K562 (cell line): Measurements from ENCODE around the gene TDRD12. TPM values are rescaled to one million over a fixed set of nuclear protein-coding genes. Genes with fewer than 3 reads are reported as not detected.

Experiments
- ESRRB ChIP-seq: fragments of 250-450 bp; sonication (Bioruptor Pico); IDR thresholded peaks from 2 replicates; pipeline ENCODE4 v1.5.0; 2020; ENCODE audit warnings: mild to moderate bottlenecking, moderate library complexity, borderline replicate concordance
- FOXM1 ChIP-seq, 2 experiments: fragments of 450-650 bp in 1 of 2; sonication (generic) in 1 of 2; formaldehyde crosslinking in 1 of 2; IDR thresholded peaks; 2 replicates each; pipeline versions ENCODE4 v1.6.1 to v1.9.0; 2017 to 2022; ENCODE audit warnings: low read depth in 2 of 2, mild to moderate bottlenecking in 2 of 2, missing genetic modification reagents in 1 of 2, moderate library complexity in 1 of 2
- HNRNPL ChIP-seq: fragments of 200-400 bp; formaldehyde crosslinking; IDR thresholded peaks from 2 replicates; pipeline ENCODE4 v1.6.1; 2017; ENCODE audit warnings: low read depth, mild to moderate bottlenecking, low read length
- KAT8 ChIP-seq: fragments of 450-650 bp; IDR thresholded peaks from 2 replicates; pipeline ENCODE4 v1.6.1; 2016; ENCODE audit warnings: low read depth, mild to moderate bottlenecking
- KDM2B ChIP-seq: fragments of 250-450 bp; sonication (Bioruptor Pico); IDR thresholded peaks from 2 replicates; pipeline ENCODE4 v1.8.0; 2021; ENCODE audit warnings: mild to moderate bottlenecking, moderate library complexity
- NCOA1 ChIP-seq: fragments of 450-650 bp; IDR thresholded peaks from 2 replicates; pipeline ENCODE4 v1.6.1; 2016; ENCODE audit warnings: low read depth
- NONO ChIP-seq, 2 experiments: fragments of 200-400 bp in 1 of 2; fragments of 450-650 bp in 1 of 2; formaldehyde crosslinking in 1 of 2; IDR thresholded peaks; 2 replicates each; pipeline ENCODE4 v1.6.1; 2017; ENCODE audit warnings: low read depth in 2 of 2, mild to moderate bottlenecking in 2 of 2, moderate library complexity in 2 of 2, low read length in 1 of 2
- NUFIP1 ChIP-seq: fragments of 450-650 bp; IDR thresholded peaks from 2 replicates; pipeline ENCODE4 v1.6.1; 2018; ENCODE audit not compliant: partially characterized antibody
- PCBP2 ChIP-seq: fragments of 200-400 bp; formaldehyde crosslinking; IDR thresholded peaks from 2 replicates; pipeline ENCODE4 v1.6.1; 2018; ENCODE audit warnings: low read length, low read depth, mild to moderate bottlenecking, moderate library complexity; ENCODE audit not compliant: poor library complexity, severe bottlenecking
- POLR2A ChIP-seq: fragments of 450-650 bp; conservative IDR thresholded peaks from 2 replicates; pipeline ENCODE4 v1.6.1; 2016
- PRMT5 ChIP-seq: sonication (generic); formaldehyde crosslinking; IDR thresholded peaks from 2 replicates; pipeline ENCODE4 v1.5.0; 2020; ENCODE audit warnings: missing genetic modification reagents
- RAD21 ChIP-seq, 2 experiments: fragments of 250-450 bp in 1 of 2; fragments of 450-650 bp in 1 of 2; sonication (Bioruptor Pico) in 1 of 2; formaldehyde crosslinking in 1 of 2; IDR thresholded peaks in 1 of 2; conservative IDR thresholded peaks in 1 of 2; 2 replicates each; pipeline versions ENCODE4 v1.4.0 to v1.8.0; 2020 to 2022; ENCODE audit warnings: mild to moderate bottlenecking in 2 of 2, moderate library complexity in 1 of 2
- RBM22 ChIP-seq: fragments of 200-400 bp; formaldehyde crosslinking; IDR thresholded peaks from 2 replicates; pipeline ENCODE4 v1.6.1; 2018; ENCODE audit warnings: low read length, low read depth; ENCODE audit not compliant: poor library complexity, severe bottlenecking
- SMAD2 ChIP-seq: fragments of 150-350 bp; IDR thresholded peaks from 2 replicates; pipeline ENCODE4 v1.6.1; 2014; ENCODE audit warnings: low read depth, mild to moderate bottlenecking, low read length
- SMC3 ChIP-seq: conservative IDR thresholded peaks from 2 replicates; pipeline ENCODE4 v1.6.1; 2011; ENCODE audit warnings: low read depth, low read length, improper control_type of control experiment; ENCODE audit not compliant: insufficient read depth
- SP1 ChIP-seq: sonication (generic); formaldehyde crosslinking; IDR thresholded peaks from 2 replicates; pipeline ENCODE4 v1.8.1; 2022; ENCODE audit warnings: mild to moderate bottlenecking, missing genetic modification reagents
- TAF1 ChIP-seq: IDR thresholded peaks from 2 replicates; pipeline ENCODE4 v1.6.1; 2011; ENCODE audit warnings: mild to moderate bottlenecking, low read length, moderate library complexity; ENCODE audit not compliant: insufficient read depth, control insufficient read depth, severe bottlenecking; ENCODE audit errors: extremely low read depth
- YBX1 ChIP-seq: fragments of 450-650 bp; IDR thresholded peaks from 2 replicates; pipeline ENCODE4 v1.7.1; 2016; ENCODE audit warnings: mild to moderate bottlenecking
- ZBTB7A ChIP-seq: IDR thresholded peaks from 2 replicates; pipeline ENCODE4 v1.6.1; 2011; ENCODE audit warnings: low read depth, mild to moderate bottlenecking, low read length, moderate library complexity, borderline replicate concordance; ENCODE audit not compliant: control insufficient read depth
- ZFX ChIP-seq: sonication (generic); formaldehyde crosslinking; IDR thresholded peaks from 2 replicates; pipeline ENCODE4 v1.8.0; 2022; ENCODE audit warnings: mild to moderate bottlenecking, missing genetic modification reagents, moderate library complexity
- ZNF212 ChIP-seq: fragments of 450-650 bp; formaldehyde crosslinking; IDR thresholded peaks from 2 replicates; pipeline ENCODE4 v1.4.0; 2020; ENCODE audit warnings: mild to moderate bottlenecking
- ZNF324 ChIP-seq: fragments of 250-450 bp; sonication (Bioruptor Pico); IDR thresholded peaks from 2 replicates; pipeline ENCODE4 v1.4.0; 2020; ENCODE audit warnings: mild to moderate bottlenecking
- polyA plus RNA-seq, 8 experiments: library from polyadenylated mRNA; depleted of rRNA in 4 of 8; stranded (reverse) in 5 of 8; unstranded in 3 of 8; fragments of >200 nt; fragmentation: Nextera tagmentation in 2 of 8; fragmentation: Illumina TruSeq in 1 of 8; extraction: Ambion mirVana in 2 of 8; extraction: Trizol in 1 of 8; gene quantifications; 2 replicates each; pipeline versions ENCODE4 v1.2.1 to v1.2.3, GENCODE V29; 2011 to 2014; ENCODE audit warnings: inconsistent platforms in 1 of 8, missing spikeins in 1 of 8
- total RNA-seq, 7 experiments: library from RNA; depleted of rRNA in 6 of 7; stranded (reverse); fragments of >200 nt in 6 of 7; fragmentation: Illumina TruSeq in 2 of 7; extraction: Trizol in 2 of 7; gene quantifications; 2 replicates each; pipeline versions ENCODE4 v1.2.1 to v1.2.3, GENCODE V29; 2011 to 2021; ENCODE audit warnings: low replicate concordance in 1 of 7
- TF ChIP-seq, protein P1 (sequence below): fragments of 250-450 bp; sonication (Bioruptor Pico); IDR thresholded peaks from 2 replicates; pipeline ENCODE4 v1.8.0; 2021; ENCODE audit warnings: mild to moderate bottlenecking, moderate library complexity
- TF ChIP-seq, protein P2 (sequence below): fragments of 200-400 bp; formaldehyde crosslinking; IDR thresholded peaks from 2 replicates; pipeline ENCODE4 v1.6.1; 2017; ENCODE audit warnings: mild to moderate bottlenecking, low read depth, low read length, moderate library complexity
- TF ChIP-seq, protein P3 (sequence below): sonication (generic); formaldehyde crosslinking; IDR thresholded peaks from 2 replicates; pipeline ENCODE4 v1.9.0; 2022; ENCODE audit warnings: mild to moderate bottlenecking, missing genetic modification reagents

The TDRD12 gene
- total and polyA plus RNA-seq, 9 of the 15 experiments (the other 6 are each of a cell fraction or from before 2014, with no cell fraction given), result 0.03 TPM; not detected in 8

- TF ChIP-seq ZBTB7A (no peak; the same call in 1 of the 2 replicates), SMAD2 (no peak), ZNF212 (CRISPR knock-in tag) (no peak), KDM2B (peak; percentile 20; the same call in 1 of the 2 replicates), ZNF324 (no peak), NCOA1 (no peak), RAD21 (CRISPR knock-in tag; conservative IDR thresholded peaks at IDR 0.05 in 1 of 2, IDR thresholded peaks at IDR 0.05 in 1 of 2) (no peak), ESRRB (CRISPR knock-in tag) (no peak), KAT8 (no peak), RBM22 (no peak), ZFX (CRISPR knock-in tag) (no peak), PRMT5 (CRISPR knock-in tag) (no peak), YBX1 (no peak), HNRNPL (peak; percentile 47), FOXM1 (IDR thresholded peaks at IDR 0.05; ENCODE audit: low read depth) (no peak), FOXM1 (CRISPR knock-in tag; IDR thresholded peaks at IDR 0.05; ENCODE audit: low read depth) (no peak), NONO (IDR thresholded peaks at IDR 0.05; ENCODE audit: low read depth in 2 of 2, low read length in 1 of 2) (no peak), SP1 (CRISPR knock-in tag) (peak; percentile 88), SMC3 (no peak), TAF1 (peak; percentile 37), POLR2A (peak; percentile 73), NUFIP1 (no peak), PCBP2 (no peak)
- TF ChIP-seq, protein P1, sequence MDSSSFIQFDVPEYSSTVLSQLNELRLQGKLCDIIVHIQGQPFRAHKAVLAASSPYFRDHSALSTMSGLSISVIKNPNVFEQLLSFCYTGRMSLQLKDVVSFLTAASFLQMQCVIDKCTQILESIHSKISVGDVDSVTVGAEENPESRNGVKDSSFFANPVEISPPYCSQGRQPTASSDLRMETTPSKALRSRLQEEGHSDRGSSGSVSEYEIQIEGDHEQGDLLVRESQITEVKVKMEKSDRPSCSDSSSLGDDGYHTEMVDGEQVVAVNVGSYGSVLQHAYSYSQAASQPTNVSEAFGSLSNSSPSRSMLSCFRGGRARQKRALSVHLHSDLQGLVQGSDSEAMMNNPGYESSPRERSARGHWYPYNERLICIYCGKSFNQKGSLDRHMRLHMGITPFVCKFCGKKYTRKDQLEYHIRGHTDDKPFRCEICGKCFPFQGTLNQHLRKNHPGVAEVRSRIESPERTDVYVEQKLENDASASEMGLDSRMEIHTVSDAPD (CRISPR knock-in tag), result no peak
- TF ChIP-seq, protein P2, sequence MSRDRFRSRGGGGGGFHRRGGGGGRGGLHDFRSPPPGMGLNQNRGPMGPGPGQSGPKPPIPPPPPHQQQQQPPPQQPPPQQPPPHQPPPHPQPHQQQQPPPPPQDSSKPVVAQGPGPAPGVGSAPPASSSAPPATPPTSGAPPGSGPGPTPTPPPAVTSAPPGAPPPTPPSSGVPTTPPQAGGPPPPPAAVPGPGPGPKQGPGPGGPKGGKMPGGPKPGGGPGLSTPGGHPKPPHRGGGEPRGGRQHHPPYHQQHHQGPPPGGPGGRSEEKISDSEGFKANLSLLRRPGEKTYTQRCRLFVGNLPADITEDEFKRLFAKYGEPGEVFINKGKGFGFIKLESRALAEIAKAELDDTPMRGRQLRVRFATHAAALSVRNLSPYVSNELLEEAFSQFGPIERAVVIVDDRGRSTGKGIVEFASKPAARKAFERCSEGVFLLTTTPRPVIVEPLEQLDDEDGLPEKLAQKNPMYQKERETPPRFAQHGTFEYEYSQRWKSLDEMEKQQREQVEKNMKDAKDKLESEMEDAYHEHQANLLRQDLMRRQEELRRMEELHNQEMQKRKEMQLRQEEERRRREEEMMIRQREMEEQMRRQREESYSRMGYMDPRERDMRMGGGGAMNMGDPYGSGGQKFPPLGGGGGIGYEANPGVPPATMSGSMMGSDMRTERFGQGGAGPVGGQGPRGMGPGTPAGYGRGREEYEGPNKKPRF, result no peak
- TF ChIP-seq, protein P3, sequence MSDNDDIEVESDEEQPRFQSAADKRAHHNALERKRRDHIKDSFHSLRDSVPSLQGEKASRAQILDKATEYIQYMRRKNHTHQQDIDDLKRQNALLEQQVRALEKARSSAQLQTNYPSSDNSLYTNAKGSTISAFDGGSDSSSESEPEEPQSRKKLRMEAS (CRISPR knock-in tag), result peak; percentile 32
These were observed 44.4 kb upstream of the TDRD12 start, which contains the start of gene ANKRD27 (continued) for GRCh38 chr19:32674931-32675719.
